Activated CD8-positive, alpha-beta T cell treated with anti-CD3 and anti-CD28 coated beads for 36 hours (primary cell): Measurements from ENCODE around the gene MPZL2. TPM values are rescaled to one million over a fixed set of nuclear protein-coding genes. Genes with fewer than 3 reads are reported as not detected.

Experiments
- ATAC-seq: fragments of 200-7000 bp; cut with Tn5 transposase; one replicate; pipeline ENCODE4 v1.10.0; 2021; ENCODE audit warnings: mild to moderate bottlenecking, moderate library complexity
- CTCF ChIA-PET: fragments of 350-600 bp; sonication (Branson Sonifier 250); formaldehyde crosslinking; loops from one replicate; lab custom pipeline; 2021; ENCODE audit warnings: antibody characterized with exemption; lab: Charles Lee
- POLR2A ChIA-PET: fragments of 350-600 bp; sonication (Branson Sonifier 250); formaldehyde crosslinking; loops from one replicate; lab custom pipeline; 2021; ENCODE audit warnings: antibody characterized with exemption; lab: Charles Lee
- DNase-seq: peaks from one replicate; pipeline ENCODE4 v3.0.0-alpha.2; 2020
- H3K27ac Mint-ChIP-seq: one replicate; pipeline ENCODE4 v1.8.0; 2021; ENCODE audit warnings: mild to moderate bottlenecking, mixed read lengths
- H3K27me3 Mint-ChIP-seq: one replicate; pipeline ENCODE4 v1.8.0; 2021; ENCODE audit warnings: mixed read lengths
- H3K36me3 Mint-ChIP-seq: one replicate; pipeline ENCODE4 v1.8.0; 2021; ENCODE audit warnings: low read depth, mixed read lengths
- H3K4me1 Mint-ChIP-seq: one replicate; pipeline ENCODE4 v1.8.0; 2021; ENCODE audit warnings: low read depth, mixed read lengths
- H3K4me3 Mint-ChIP-seq: one replicate; pipeline ENCODE4 v1.8.0; 2021; ENCODE audit warnings: mild to moderate bottlenecking, moderate library complexity, mixed read lengths
- H3K9me3 Mint-ChIP-seq: one replicate; pipeline ENCODE4 v1.8.0; 2021; ENCODE audit warnings: mixed read lengths
- intact Hi-C: fragments of 100-400 bp; cut with micrococcal nuclease; formaldehyde crosslinking; loops from one replicate; pipeline ENCODE4 v1.10.0; 2022
- total RNA-seq, 2 experiments: library from RNA; stranded (reverse); gene quantifications; one replicate each; pipeline ENCODE4 v1.2.3, GENCODE V29; 2021
- TF ChIP-seq, protein P1 (sequence below): fragments of 200-600 bp; IDR thresholded peaks from one replicate; pipeline ENCODE4 v1.8.0; 2022; ENCODE audit warnings: antibody characterized with exemption, mild to moderate bottlenecking

MPZL2 gene
- total RNA-seq, 2 experiments from 2014 or later = 26.2 to 31.0 TPM

DNA sequence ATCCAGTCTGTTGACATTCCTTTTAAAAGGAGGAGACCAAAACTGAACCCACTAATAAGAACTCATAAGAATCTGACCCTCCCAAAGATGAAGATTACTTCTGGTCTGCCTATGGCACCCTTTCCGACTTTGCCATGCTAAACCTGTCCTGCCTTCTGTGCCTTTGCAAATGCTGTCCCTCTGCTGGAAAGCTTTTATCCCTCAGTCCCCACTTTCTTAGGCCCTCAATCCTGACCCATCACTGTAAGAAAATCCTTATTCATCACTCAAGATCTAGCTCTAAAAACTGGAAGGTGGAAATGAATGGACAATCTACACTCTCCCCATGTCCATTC is 22.4 kb downstream of the MPZL2 start:
- H3K4me3 Mint-ChIP-seq = peak overlapping the region; percentile 86

DNA sequence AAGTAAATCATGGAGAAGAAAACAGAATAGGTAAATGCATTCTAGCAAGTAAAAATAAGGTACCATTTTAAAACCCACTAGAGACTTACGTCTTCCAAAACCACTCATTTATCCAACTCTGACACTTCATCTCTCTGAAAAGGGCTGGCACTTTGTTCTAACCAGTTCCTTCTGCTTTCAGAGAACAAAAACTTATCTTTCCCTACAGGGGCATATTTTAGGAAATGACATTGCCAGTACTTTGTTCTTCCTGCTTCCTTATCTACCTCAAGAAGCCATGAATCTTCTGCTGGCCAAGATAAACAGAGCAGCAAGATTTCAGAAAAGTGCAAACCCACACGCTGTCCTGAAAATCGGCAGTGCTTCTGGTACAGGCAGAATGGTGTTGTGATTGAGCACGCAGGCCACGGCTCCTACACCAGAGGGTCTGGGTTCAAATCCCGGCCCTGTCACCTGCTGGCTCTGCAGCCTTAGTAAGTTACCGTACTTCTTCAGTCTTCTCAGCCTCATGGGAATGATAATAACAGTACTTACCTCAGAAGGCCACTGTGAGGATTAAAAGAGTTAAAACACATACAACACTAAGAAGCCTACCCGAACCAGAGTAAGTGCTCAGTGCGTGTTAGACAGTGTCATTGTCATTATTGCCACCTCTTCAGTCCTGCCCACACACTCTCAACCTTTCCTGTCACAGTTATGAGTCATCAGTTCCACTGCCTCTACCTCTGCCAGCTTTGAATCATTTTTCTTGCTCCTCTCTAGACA is 22.9 kb downstream of the MPZL2 start:
- H3K9me3 Mint-ChIP-seq = no peaks in the 10 kb centered on the region
- H3K27ac Mint-ChIP-seq = peak overlapping the region; percentile 97
- H3K36me3 Mint-ChIP-seq = peaks cover 67% of the 10 kb centered on the region
- peak; percentile 85 for DNase-seq
- ChIA-PET CTCF (interaction anchor here (0.9 to 2.5 kb wide), 14 partner anchors 10 to 70 kb away, joined by 3 to 24 read pairs (median 4); partner anchors contain the start of genes JAML and MPZL3), POLR2A (interaction anchor here (0.6 to 9.4 kb wide), 18 partner anchors 10 to 1708 kb away, joined by 3 to 364 read pairs (median 6); partner anchors contain the start of genes JAML, MPZL3 and UBE4A)
- peaks cover 78% of the 10 kb centered on the region for H3K4me1 Mint-ChIP-seq
- intact Hi-C loops = loop anchor here (2.0 kb wide), 1 partner anchor 14 kb away; no protein-coding TSS in a partner anchor
- TF ChIP-seq, protein P1, sequence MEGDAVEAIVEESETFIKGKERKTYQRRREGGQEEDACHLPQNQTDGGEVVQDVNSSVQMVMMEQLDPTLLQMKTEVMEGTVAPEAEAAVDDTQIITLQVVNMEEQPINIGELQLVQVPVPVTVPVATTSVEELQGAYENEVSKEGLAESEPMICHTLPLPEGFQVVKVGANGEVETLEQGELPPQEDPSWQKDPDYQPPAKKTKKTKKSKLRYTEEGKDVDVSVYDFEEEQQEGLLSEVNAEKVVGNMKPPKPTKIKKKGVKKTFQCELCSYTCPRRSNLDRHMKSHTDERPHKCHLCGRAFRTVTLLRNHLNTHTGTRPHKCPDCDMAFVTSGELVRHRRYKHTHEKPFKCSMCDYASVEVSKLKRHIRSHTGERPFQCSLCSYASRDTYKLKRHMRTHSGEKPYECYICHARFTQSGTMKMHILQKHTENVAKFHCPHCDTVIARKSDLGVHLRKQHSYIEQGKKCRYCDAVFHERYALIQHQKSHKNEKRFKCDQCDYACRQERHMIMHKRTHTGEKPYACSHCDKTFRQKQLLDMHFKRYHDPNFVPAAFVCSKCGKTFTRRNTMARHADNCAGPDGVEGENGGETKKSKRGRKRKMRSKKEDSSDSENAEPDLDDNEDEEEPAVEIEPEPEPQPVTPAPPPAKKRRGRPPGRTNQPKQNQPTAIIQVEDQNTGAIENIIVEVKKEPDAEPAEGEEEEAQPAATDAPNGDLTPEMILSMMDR = no peak
- peak overlapping the region; percentile 86 for H3K4me3 Mint-ChIP-seq
- no peaks in the 10 kb centered on the region for H3K27me3 Mint-ChIP-seq
- ATAC-seq = peak; percentile 82

More for the DNA sequence above, 22.4 kb downstream of the MPZL2 start:
- Mint-ChIP-seq H3K36me3 (peaks cover 64% of the 10 kb centered on the region), H3K27me3 (no peaks in the 10 kb centered on the region), H3K9me3 (no peaks in the 10 kb centered on the region), H3K4me1 (peaks cover 78% of the 10 kb centered on the region), H3K27ac (peak overlapping the region; percentile 97)
- TF ChIP-seq, protein P1 = no peak
- DNase-seq (no peak), ATAC-seq (no peak)
- CTCF ChIA-PET = interaction anchor here (0.7 to 2.5 kb wide), 15 partner anchors 9 to 247 kb away, joined by 3 to 24 read pairs (median 4); partner anchors contain the start of genes JAML and MPZL3
- intact Hi-C loops = loop anchor here (2.0 kb wide), 1 partner anchor 15 kb away; no protein-coding TSS in a partner anchor
- POLR2A ChIA-PET = interaction anchor here (0.6 to 9.4 kb wide), 13 partner anchors 10 to 118 kb away, joined by 3 to 364 read pairs (median 7); partner anchors contain the start of genes JAML, MPZL3 and UBE4A

DNA sequence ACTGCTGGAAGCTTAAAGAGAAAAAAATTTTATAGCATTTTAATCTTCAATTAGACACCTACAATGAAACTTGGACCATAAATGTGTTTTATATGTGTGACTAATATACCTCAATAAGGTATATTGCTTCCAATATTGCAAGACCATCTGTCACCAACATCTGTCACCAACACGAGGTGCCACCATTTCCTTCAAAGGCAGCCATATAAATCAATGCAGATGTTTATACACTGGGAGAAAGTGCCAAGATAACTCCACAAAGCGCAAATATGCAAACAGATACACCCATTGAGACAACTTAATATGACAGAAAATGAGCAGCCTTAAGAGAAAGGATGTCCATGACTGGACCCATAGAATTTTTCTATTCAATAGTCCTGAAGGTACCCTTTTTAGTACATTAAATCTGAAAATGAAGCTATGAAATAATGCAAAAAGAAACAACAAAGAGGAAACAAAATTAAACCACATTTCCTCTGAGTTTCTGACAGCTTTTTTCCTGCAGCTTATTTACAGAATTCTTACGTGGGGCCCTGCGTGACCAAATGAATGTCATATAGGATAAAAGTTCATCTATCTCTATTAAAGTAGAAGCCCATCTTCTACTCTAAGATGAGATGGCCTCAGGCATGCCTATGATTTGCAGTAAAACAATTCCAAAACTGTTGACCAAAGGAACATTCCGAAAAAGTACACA is 24.4 kb downstream of the MPZL2 start:
- TF ChIP-seq, protein P1 = no peak
- Mint-ChIP-seq H3K27me3 (no peaks in the 10 kb centered on the region), H3K4me3 (peak overlapping the region; percentile 86), H3K9me3 (no peaks in the 10 kb centered on the region), H3K4me1 (peaks cover 69% of the 10 kb centered on the region), H3K27ac (peak overlapping the region; percentile 97), H3K36me3 (peaks cover 72% of the 10 kb centered on the region)
- DNase-seq (peak; percentile 46), ATAC-seq (no peak)
- ChIA-PET CTCF (interaction anchor here (0.8 to 1.6 kb wide), 17 partner anchors 10 to 1009 kb away, joined by 3 to 12 read pairs (median 4); partner anchors contain the start of gene JAML), POLR2A (interaction anchor here (0.7 to 9.4 kb wide), 14 partner anchors 9 to 99 kb away, joined by 3 to 364 read pairs (median 8); partner anchors contain the start of genes JAML and MPZL3)
- intact Hi-C loops = loop anchor here (2.0 to 5.0 kb wide), 2 partner anchors 13 to 37 kb away; no protein-coding TSS in a partner anchor

DNA sequence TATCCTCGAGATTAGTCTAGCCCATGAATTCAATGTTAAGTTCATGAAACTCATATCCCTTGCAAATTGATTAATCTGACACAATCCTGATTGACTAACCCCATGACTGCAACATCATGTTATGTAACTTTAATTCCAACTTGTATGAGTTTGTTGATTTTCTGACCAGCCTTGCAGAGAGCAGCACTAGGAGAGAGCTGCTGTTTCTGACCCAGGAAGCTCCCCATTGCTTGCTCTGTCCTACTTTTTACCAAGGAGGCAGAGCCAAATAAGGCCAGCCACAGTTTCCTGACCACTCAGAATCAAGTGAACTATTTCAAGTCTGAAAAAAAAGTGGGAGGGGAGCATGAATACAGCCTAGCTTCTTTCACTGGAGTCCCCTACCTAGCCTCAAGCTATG is 25.2 kb downstream of the MPZL2 start:
- H3K9me3 Mint-ChIP-seq = no peaks in the 10 kb centered on the region
- TF ChIP-seq, protein P1 = no peak
- POLR2A ChIA-PET = interaction anchor here (0.6 to 9.4 kb wide), 13 partner anchors 8 to 195 kb away, joined by 3 to 364 read pairs (median 13); partner anchors contain the start of genes JAML and MPZL3

More for the DNA sequence above, 25.2 kb downstream of the MPZL2 start:
- Mint-ChIP-seq H3K4me3 (peak overlapping the region; percentile 86), H3K36me3 (peaks cover 72% of the 10 kb centered on the region), H3K27me3 (no peaks in the 10 kb centered on the region), H3K27ac (peak overlapping the region; percentile 97), H3K4me1 (peaks cover 62% of the 10 kb centered on the region)
- ATAC-seq = peak; percentile 14
- intact Hi-C loops = loop anchor here (5.0 kb wide), 1 partner anchor 37 kb away; no protein-coding TSS in a partner anchor
- CTCF ChIA-PET = interaction anchor here (0.8 to 1.6 kb wide), 11 partner anchors 9 to 1009 kb away, joined by 3 to 12 read pairs (median 4); partner anchors contain the start of gene JAML
- peak; percentile 41 for DNase-seq
